Measurements from ENCODE around the gene NPY1R.

NPY1R gene

GRCh38 chr4:163332526-163333406 lies at the start of gene NPY1R:
Gene NPY1R (minus strand): TSS chr4:163332596. CDS start chr4:163326554, 6,042 bp downstream.
- DNase-seq (ENCODE audit: low spot score) = peak; percentile 76

DNA sequence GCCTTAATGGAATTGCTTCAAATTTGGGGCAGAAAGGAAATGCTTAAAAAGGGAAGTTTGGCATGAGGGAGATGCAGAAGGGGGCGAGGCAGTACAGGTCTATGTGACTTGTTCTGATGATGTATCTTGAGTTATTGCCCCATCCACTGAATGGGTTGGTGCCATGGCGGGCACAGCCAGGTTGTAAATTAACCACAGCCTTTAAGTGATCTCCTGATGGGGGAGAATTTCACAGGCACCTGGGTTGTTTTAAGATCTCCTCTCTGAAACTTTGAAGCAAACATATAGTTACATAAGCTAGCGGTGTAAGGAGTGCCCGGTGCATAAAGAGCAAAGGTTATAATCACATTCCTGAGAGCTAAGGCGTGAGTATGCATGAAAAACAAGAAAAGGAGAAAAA lies 48.3 kb upstream of the NPY1R start:
- DNase-seq (ENCODE audit: low spot score) = no peak

GRCh38 chr4:163378661-163379060 lies 46.3 kb upstream of the NPY1R start:
- no peak for DNase-seq (ENCODE audit: low spot score)

GRCh38 chr4:163372029-163372428 lies 39.6 kb upstream of the NPY1R start:
- no peak for DNase-seq (ENCODE audit: low spot score)

DNA sequence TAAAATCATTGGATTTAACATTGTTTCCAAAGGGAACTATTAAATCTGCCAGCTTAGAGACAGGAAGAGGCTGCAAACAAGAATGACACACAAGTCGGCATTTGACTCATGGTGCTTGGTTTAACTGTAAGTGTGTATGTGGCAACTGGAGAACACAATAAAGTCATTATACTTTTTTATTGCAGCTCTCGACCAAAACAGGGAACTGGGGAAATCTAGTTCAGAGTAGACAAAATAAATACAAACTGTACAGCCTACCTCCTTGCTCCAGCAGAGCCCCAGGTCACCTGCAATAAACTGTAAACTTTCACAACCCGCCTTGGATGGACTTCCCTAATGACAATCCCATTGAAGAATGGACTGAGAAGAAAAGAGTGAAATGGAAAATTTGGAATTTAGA lies 35.3 kb upstream of the NPY1R start:
- peak; percentile 25 for DNase-seq (ENCODE audit: low spot score)

DNA sequence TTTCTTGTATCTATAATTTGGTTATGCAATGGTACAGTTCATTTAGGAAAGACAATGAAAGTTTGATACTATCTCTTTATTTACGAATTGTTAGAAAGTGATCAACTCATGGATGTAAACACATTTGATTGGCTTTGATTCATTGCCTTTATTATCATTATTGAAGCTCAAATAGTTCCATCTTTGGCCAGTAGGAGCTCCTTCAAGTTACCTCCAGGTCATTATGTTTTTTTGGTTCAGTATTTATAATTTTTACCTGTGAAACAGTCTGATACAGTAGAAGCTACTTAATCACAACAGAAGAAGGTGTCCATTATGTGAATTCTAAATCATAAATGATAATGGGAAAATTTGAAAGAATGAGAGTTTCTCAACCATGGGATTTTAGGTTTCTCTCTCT lies 23.7 kb upstream of the NPY1R start:
- no peak for DNase-seq (ENCODE audit: low spot score)

GRCh38 chr4:163353054-163353453 lies 20.7 kb upstream of the NPY1R start:
- no peak for DNase-seq (ENCODE audit: low spot score)

- no peak for DNase-seq (ENCODE audit: low spot score)
Observed at GRCh38 chr4:163350672-163351071, 18.3 kb upstream of the NPY1R start.

DNA sequence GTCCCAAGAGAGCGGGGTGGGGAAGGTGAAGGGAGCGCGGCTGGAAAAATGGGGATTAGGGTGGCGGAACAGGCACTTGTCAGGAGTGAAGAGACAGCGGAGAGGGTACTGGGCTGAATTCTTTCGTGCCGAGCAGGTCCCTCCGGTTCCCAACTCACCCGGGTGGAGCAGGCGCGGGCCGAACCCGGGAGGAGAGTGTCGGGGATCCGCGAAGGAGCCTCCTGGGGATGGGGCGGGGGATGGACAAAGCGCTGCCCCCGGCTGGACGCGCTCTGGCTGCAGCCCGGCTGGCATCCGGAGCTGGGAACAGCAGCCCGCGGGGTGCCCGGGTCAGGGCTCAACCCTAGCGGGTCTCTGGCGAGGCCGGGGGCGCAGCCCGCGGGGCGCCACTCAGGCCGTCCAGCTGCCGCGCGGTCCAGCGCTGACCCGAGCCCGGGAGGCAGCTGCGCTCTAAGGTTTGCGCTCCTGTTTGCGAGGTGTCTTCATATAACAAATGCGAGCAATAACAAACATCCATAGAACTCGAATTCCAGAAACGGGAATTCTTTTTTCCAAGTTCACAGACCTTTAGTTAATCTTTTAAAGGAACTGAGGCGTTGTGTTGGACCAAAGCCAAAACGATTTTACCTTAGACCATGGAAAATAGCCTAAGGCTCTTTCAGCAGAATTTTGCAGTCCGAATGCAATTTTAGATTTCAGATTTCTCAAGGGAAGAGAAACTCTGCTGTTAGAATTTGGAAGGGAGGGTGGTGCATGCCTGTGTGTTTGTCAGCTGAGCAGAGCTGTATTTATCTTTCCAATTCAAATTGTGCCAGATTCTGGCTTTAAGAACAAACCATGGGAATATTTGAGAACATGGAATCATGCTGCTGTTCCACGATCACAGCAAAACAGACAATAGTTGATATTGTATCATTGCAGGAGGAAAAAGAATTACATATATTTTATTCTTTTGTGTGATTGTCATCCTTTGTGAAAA lies 12.0 kb upstream of the NPY1R start:
- DNase-seq (ENCODE audit: low spot score) = peak; percentile 11

DNA sequence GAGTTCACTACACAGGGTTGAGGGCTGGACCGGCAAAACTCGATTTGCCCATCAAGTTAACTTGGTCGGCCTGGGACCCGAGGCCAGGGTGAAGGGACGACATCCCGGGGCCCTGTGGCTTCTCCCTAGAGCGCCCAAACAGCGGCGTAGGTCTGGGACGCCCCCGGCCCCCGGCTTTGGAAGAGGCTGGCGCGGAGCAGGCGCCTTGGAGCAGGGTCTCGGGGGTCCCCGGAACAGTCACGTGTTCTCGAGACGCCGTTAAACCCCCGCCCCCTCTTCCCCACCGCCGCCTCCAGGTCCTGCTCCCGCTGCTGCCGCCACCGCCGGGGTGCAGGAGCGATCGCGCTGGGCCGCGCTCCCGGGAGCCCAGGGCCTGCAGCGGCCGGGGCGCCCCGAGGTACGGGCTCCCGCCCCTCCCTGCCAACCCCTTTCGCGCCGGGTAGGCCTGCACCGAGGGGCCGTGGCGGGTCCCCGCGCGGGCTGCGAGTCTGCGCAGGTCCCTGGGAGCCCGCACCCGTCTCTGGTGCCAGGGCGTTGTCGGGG lies 11.3 kb upstream of the NPY1R start, which contains the start of gene NPY5R:
Gene NPY5R, plus strand, starts transcription at position 289 of the 543 bp plus-strand sequence. CDS start 6,382 bp downstream, outside the sequence.
- no peak for DNase-seq (ENCODE audit: low spot score)

DNA sequence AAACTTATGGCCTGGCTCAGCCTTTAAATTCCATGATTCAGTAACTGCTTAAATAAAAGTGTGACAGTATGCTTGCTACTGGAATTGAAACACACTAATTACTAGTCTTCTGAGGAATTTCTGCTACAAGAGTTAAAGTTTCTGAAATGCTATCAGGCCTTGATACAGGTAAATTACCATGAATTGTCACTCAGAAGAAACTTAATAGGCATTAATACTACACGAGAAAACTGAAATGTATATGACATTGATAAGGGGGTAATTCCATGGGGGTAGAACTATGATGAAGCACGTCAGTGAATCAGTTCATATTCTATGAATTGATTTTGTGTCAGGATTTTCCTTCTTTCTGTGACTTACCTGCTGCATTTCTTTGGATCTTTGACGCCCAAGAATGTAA lies 3.0 kb upstream of the NPY1R start:
- DNase-seq (ENCODE audit: low spot score) = no peak

DNA sequence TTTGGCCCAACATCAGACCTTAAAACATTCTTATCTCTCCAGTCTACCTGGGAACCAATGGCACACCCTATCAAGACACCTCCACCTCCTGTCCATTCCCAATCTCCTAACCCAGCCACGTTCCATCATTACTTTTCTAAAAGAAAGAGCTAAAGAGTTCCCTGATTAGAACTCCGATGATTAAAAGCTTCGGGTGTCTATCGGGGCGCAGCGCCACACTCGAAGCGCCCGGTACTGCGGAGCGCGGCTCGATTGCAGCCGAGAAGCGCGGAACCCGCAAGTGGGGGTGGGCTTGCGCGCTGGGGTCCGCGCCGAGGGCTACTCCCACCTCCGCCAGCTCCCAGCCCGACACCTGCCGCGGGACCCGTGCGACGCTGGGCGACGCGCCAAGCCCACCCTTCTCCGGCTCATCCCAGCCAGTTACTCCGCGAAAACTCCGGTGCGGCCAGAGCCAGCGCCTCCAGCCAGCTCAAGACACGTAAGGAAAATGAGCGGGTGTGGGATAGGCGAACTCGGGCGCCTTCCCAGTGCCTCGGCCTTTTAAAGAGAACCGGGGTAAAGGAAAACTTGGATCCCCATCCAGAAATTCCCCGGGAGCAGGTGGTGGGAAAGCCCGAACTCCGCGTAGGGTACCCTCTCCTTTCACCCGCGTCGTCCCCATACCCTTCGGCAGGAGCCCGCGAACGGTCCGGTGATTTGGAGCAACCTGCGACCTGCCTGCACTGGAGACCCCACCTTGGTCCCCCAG lies 593 bp downstream of the NPY1R start:
- DNase-seq (ENCODE audit: low spot score) = peak; percentile 10

GRCh38 chr4:163330916-163331628 lies 1.3 kb downstream of the NPY1R start:
- DNase-seq (ENCODE audit: low spot score) = no peak

DNA sequence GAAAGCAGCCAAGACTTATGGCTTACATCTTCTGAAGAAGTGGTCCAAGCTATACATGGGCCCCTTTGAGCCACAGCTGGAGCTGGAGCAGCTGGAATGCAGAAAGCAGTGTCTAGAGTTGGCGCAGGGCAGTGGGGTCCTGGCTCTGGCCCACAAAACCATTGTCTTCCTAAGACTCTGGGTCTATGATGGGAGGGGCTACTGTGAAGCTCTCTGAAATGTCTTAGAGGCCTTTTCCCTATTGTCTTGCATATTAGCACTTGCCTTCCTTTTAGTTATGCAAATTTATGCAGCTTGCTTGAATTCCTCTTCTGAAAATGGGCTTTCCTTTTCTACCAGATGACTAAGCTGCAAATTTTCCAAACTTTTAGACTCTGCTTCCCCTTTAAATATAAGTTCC lies 15.3 kb downstream of the NPY1R start:
- no peak for DNase-seq (ENCODE audit: low spot score)

DNA sequence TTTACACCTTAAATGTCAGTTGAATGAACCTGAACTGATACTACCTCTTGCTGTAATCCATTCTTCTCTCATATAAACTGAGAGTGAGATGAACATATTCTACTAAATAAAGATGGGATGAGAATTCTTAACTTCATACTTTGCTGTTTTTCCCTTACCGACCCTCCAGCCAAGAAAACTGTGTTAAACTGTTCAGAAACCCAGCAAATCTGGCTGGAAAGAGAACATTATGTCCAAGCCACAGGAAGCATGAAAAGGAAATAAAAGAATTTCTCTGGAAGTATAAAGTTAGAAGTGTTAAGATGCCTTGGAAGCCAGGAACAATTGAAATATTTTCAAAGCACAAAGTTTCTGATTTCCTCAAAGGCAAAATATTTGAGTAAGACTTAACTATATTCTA lies 22.9 kb downstream of the NPY1R start:
- DNase-seq (ENCODE audit: low spot score) = no peak

DNA sequence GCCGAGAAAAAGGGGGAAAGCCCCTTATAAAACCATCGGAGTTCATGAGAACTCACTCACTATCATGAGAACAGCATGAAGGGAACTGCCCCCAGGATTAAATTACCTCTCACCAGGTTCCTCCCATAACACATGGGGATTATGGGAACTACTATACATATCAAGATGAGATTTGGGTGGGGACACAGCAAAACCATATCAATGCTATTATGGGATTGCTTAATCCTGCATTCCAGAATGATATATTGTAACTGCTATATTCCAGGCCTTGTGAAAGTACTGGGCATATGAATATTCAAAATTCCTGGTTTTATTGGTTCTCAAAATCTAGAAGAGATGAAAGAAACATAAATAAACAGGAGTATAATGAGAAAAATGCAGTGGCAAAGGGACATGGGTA lies 29.3 kb downstream of the NPY1R start:
- DNase-seq (ENCODE audit: low spot score) = no peak

DNA sequence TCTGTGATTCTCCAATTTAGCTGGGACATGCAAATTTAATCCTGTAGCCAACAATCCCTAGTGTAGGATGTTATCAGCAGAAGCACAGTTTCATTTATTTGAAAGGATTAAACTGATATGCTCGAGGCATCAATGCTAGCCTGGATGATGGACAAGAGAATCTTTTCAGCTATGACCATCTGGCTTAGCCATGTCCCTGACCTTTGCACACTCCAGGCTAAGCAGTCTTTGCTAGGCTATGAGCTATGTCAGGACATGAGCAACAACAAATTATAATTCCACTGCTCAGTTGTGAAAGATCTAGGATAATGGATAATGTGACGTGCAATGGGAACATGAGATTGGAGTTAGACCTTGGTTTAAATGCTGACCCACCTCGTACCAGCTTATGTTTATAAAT lies 32.0 kb downstream of the NPY1R start:
- DNase-seq (ENCODE audit: low spot score) = no peak

GRCh38 chr4:163295138-163295537 lies 37.3 kb downstream of the NPY1R start:
- no peak for DNase-seq (ENCODE audit: low spot score)

DNA sequence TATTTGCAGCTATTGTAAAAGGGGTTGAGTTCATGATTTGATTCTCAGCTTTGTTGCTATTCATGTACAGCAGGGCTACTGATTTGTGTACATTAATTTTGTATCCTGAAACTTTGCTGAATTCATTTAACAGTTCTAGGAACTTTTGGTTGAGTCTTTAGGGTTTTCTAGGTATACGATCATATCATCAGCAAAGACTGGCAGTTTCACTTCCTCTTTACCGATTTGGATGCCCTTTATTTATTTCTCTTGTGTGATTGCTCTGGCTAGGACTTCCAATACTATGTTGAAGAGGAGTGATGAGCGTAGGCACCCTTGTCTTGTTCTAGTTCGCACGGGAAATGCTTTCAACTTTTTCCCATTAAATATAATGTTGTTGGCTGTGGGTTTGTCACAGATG lies 48.1 kb downstream of the NPY1R start:
- no peak for DNase-seq (ENCODE audit: low spot score)

- no peak for DNase-seq (ENCODE audit: low spot score)
Observed at GRCh38 chr4:163280703-163281519, 51.5 kb downstream of the NPY1R start.
